ENCODE results near the gene MED20.

- TF ChIP-seq CTCF (IDR thresholded peaks at IDR 0.05) (no peak), ZSCAN20 (CRISPR knock-in tag; IDR thresholded peaks at IDR 0.05) (no peak)
These were observed 42.7 kb downstream of the MED20 start for GRCh38 chr6:41878246-41878645.

Measured in A549 (cell line).